Upper lobe of right lung (tissue), 1 donor: ENCODE measurements around the gene KRT20. TPM values are rescaled to one million over a fixed set of nuclear protein-coding genes. Genes with fewer than 3 reads are reported as not detected.
"Not testable (repeated sequence)": the region's sequence is repeated elsewhere in the genome, so short reads cannot be mapped to it uniquely, and the experiment has no call there.

ENCODE experiments used
- ATAC-seq: fragments of 200-7000 bp; cut with Tn5 transposase; one replicate; pipeline ENCODE4 v1.9.1; 2020; ENCODE audit warnings: mild to moderate bottlenecking, moderate library complexity
- DNase-seq: peaks from one replicate; pipeline ENCODE4 v3.0.0-alpha.2; 2020
- H3K27ac ChIP-seq: fragments of 200-600 bp; one replicate; pipeline ENCODE4 v1.8.0; 2022
- H3K27me3 ChIP-seq: fragments of 200-600 bp; one replicate; pipeline ENCODE4 v1.8.0; 2022; ENCODE audit warnings: mild to moderate bottlenecking
- H3K36me3 ChIP-seq: fragments of 200-600 bp; one replicate; pipeline ENCODE4 v1.8.0; 2022
- H3K4me1 ChIP-seq: fragments of 200-600 bp; one replicate; pipeline ENCODE4 v1.8.0; 2022
- H3K4me3 ChIP-seq: fragments of 200-600 bp; one replicate; pipeline ENCODE4 v1.8.0; 2022; ENCODE audit warnings: mild to moderate bottlenecking
- H3K9me3 ChIP-seq: fragments of 200-600 bp; one replicate; pipeline ENCODE4 v1.8.0; 2022
- CTCF ChIP-seq: fragments of 200-600 bp; IDR thresholded peaks from one replicate; pipeline ENCODE4 v1.8.0; 2022; ENCODE audit warnings: antibody characterized with exemption
- intact Hi-C: fragments of 100-400 bp; cut with DNase I; formaldehyde crosslinking; loops from one replicate; pipeline ENCODE4 v1.11.0; 2022
- total RNA-seq: library from RNA; stranded (reverse); fragmentation: NEBNext Ultra II Directional; extraction: Animal tissue kit (Norgen Biotek cat#: 25700); gene quantifications from one replicate; pipeline ENCODE4 v1.2.1, GENCODE V29; 2021
- donor health status: DM: no; HTN: yes; CAD: no; lungs with severe emphysema.

KRT20 gene
- total RNA-seq, 1 donor from 2014 or later, result not detected

GRCh38 chr17:40921026-40921425, 36.0 kb upstream of the KRT20 start:
- intact Hi-C loops, result no loop called here
- H3K27ac ChIP-seq, result no peak overlapping the region
- no peaks in the 10 kb centered on the region for H3K36me3 ChIP-seq
- ATAC-seq (no peak), DNase-seq (no peak)
- H3K9me3 ChIP-seq, result no peaks in the 10 kb centered on the region
- no peak for TF ChIP-seq CTCF
- H3K27me3 ChIP-seq, result no peaks in the 10 kb centered on the region
- no peaks in the 10 kb centered on the region for H3K4me1 ChIP-seq
- no peak overlapping the region for H3K4me3 ChIP-seq

- ATAC-seq, H3K27ac ChIP-seq, intact Hi-C loops: not testable (repeated sequence)
These were observed 32.1 kb upstream of the KRT20 start for GRCh38 chr17:40917116-40917515.

GRCh38 chr17:40916366-40916765, 31.3 kb upstream of the KRT20 start:
- H3K9me3 ChIP-seq, result no peaks in the 10 kb centered on the region
- no peaks in the 10 kb centered on the region for H3K27me3 ChIP-seq
- DNase-seq (no peak), ATAC-seq (no peak)
- no peak overlapping the region for H3K27ac ChIP-seq
- intact Hi-C loops, result no loop called here
- no peaks in the 10 kb centered on the region for H3K36me3 ChIP-seq
- no peak overlapping the region for H3K4me3 ChIP-seq
- TF ChIP-seq CTCF, result no peak
- H3K4me1 ChIP-seq, result no peaks in the 10 kb centered on the region

More at GRCh38 chr17:40917116-40917515, 32.1 kb upstream of the KRT20 start:
- not testable (repeated sequence) for H3K36me3 ChIP-seq, H3K4me3 ChIP-seq, H3K4me1 ChIP-seq, H3K9me3 ChIP-seq, DNase-seq, H3K27me3 ChIP-seq

- H3K36me3 ChIP-seq, result no peaks in the 10 kb centered on the region
These were observed 30.7 kb upstream of the KRT20 start for GRCh38 chr17:40915721-40916256.

GRCh38 chr17:40915199-40915661, 30.2 kb upstream of the KRT20 start:
- Histone ChIP-seq H3K4me3 (no peak overlapping the region), H3K9me3 (no peaks in the 10 kb centered on the region), H3K36me3 (no peaks in the 10 kb centered on the region), H3K4me1 (peaks cover 3% of the 10 kb centered on the region), H3K27ac (peak overlapping the region; percentile 8), H3K27me3 (no peaks in the 10 kb centered on the region)
- peak; percentile 78 for ATAC-seq
- no peak for TF ChIP-seq CTCF
- intact Hi-C loops, result no loop called here
- no peak for DNase-seq

More at GRCh38 chr17:40915721-40916256, 30.7 kb upstream of the KRT20 start:
- no peak for TF ChIP-seq CTCF
- intact Hi-C loops, result no loop called here
- no peaks in the 10 kb centered on the region for H3K9me3 ChIP-seq
- H3K4me3 ChIP-seq, result no peak overlapping the region
- peak; percentile 69 for ATAC-seq
- no peak for DNase-seq
- no peaks in the 10 kb centered on the region for H3K4me1 ChIP-seq
- peak overlapping the region; percentile 8 for H3K27ac ChIP-seq
- H3K27me3 ChIP-seq, result no peaks in the 10 kb centered on the region

GRCh38 chr17:40914075-40914855, 29.2 kb upstream of the KRT20 start:
- Histone ChIP-seq H3K4me1 (peaks cover 9% of the 10 kb centered on the region), H3K36me3 (no peaks in the 10 kb centered on the region), H3K27me3 (no peaks in the 10 kb centered on the region), H3K27ac (no peak overlapping the region), H3K9me3 (no peaks in the 10 kb centered on the region), H3K4me3 (no peak overlapping the region)
- intact Hi-C loops, result no loop called here
- DNase-seq (no peak), ATAC-seq (no peak)
- no peak for TF ChIP-seq CTCF
